NCI-H1436 (cell line): ENCODE measurements around the gene ENTPD6.
"Not testable (repeated sequence)": the region's sequence is repeated elsewhere in the genome, so short reads cannot be mapped to it uniquely, and the experiment has no call there.

Experiments used
- DNase-seq: peaks from one replicate; lab custom pipeline; 2025; lab: John Stamatoyannopoulos, UW

ENTPD6 gene

DNA sequence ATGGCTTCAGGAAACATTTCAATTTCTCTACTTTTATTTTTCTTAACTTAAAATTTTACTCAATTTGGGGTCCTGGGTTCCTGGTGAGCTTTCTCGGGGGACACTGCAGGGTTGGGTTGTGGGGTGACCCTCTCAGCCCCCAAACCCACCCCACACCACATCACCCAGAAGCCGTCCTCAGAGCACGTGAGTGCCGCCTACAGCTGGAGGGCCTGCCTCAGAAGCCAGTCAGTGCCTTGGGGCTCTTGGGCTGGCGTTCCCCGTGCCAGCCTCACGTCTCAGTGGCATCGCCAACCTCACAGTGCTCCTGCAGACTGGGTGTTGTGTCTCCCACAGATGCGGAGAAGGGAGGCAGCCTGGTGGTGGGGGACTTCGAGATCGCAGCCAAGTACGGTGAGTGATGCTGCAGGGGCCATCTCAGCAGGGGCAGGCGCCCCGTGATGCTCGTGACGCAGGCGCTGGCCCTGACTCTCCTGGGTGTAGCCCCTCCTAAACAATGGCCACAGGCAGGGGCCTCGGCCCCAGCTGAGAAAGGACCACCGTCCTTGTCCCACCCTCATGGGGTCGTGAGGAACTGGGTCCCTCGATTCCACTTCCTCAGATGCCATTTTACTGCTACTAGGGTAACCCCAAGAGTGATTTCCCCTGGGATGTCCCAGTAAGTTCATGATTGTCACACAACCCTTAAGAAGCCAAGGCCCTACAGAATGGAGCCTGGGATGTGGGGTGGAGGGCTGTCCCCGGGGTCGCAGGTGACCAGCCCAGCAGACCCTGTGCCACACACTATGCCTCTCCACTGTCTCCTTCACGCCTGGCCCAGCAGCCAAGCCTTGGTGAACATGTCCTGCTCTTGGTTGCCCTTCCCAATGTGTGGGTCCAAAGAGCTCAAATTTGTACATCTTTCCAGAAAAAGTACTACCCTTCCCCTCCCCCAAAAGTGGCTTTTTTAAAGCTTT, 28.5 kb downstream of the ENTPD6 start:
- DNase-seq = no peak

DNA sequence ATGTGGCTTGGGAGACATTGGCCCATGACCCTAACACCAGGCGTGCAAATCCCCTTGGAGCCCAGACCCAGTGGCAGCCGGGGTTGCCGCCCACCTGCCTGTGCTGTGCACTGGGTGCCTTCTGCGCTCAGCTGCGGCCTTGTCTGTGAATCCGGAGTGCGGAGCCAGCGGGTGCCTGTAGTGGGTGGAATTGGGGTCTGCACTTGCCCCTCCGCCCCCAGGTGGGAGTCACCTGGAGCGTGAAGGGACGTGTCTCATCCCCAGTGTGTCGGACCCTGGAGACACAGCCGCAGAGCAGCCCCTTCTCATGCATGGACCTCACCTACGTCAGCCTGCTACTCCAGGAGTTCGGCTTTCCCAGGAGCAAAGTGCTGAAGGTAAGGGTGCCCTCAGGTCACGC, 29.4 kb downstream of the ENTPD6 start:
- no peak for DNase-seq

DNA sequence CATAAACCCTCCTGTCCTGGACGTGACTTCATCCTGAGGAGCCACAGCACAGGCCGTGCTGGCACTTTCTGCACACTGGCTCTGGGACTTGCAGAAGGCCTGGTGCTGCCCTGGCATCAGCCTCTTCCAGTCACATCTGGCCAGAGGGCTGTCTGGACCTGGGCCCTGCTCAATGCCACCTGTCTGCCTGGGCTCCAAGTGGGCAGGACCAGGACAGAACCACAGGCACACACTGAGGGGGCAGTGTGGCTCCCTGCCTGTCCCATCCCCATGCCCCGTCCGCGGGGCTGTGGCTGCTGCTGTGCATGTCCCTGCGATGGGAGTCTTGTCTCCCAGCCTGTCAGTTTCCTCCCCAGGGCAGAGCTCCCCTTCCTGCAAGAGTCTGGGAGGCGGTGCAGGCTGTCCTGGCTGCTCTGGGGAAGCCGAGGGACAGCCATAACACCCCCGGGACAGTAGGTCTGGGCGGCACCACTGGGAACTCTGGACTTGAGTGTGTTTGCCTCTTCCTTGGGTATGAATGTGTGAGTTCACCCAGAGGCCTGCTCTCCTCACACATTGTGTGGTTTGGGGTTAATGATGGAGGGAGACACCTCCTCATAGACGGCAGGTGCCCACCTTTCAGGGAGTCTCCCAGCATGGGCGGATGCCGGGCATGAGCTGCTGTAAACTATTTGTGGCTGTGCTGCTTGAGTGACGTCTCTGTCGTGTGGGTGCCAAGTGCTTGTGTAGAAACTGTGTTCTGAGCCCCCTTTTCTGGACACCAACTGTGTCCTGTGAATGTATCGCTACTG, 30.3 kb downstream of the ENTPD6 start:
- DNase-seq = no peak

GRCh38 chr20:25226433-25227316, 31.2 kb downstream of the ENTPD6 start:
- DNase-seq = no peak

DNA sequence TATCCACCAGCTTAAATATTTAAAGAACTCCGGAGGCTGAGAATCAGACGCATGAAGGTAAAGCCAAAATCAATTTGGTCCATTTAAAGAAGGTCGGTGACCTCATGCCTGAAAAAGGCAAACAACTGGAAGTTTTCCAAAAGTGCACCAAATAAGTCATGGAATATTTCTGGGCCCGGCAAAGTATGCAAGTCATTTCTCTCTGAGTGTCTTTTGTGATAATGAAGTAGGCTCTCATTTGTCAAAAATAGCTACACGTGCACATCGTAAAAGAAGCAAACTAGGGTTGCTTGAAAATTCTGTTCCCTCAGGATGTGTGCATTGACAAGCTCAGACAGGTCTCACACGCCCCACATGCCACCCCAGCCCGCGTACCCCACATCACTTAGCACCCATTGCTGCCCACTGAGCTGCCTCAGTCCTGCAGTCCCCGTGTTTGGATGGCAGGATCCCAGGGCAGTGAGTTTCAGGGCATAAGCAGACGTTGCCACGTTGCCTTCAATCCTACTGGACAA, 31.9 kb downstream of the ENTPD6 start:
- no peak for DNase-seq

DNA sequence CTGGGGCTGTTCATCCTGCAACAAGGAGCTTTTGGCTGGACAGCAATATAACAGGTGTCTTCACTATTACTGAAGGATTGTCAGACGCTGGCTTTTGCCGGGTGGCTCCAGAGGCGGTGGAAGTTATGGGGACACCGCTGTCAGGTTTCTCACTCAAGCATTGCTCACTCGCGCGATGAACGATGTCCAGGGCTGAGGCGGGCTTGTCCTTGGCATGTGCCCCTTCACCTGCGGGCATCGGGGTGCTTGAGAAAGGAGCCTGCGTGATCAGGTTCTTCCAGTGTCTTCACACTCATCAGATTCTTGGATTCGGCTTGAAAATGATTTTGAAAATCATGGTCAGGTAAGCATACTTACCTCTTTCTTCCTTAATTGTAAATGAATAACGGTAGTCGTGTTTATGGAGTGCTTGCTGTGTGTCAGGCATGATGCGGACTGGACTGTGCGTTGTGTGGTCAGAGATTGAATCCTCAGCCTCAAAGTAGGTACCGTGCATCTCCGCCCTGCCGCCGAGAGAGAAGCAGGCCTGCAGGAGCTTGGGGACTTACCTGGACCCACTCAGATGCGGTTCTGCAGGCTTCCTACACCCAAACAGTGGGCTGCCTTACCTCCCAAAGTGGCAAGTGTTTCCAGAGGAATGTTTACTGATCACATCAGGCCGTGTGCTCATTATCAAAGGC, 34.1 kb downstream of the ENTPD6 start:
- no peak for DNase-seq

DNA sequence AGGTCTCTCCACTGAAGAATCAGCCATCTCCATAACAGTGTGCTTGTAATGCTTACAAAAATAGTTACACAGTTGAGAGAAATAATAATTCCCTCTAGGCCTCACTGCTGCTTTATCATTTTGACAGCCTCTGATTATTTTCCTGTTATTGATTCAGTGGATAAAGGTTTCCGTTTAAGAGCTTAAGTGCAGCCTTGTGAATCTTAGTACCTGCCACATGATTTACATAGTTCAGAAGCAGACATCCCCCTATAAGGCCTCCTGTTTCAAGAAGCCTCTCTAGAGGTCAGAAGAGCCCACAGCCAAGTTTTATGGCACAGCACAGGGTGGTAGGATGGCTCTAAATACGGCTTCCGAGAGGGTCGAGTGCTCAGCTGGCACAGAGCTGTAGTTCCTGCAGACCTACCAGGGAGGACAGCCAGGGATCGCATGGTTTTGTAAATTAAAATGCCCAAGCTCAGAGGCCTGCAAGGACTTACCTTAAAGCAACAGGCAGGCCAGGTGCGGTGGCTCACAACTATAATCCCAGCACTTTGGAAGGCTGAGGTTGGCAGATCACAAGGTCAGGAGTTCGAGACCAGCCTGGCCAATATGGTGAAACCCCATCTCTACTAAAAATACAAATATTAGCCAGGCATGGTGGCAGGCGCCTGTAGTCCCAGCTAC, 34.8 kb downstream of the ENTPD6 start:
- DNase-seq = no peak

GRCh38 chr20:25233016-25233772, 37.7 kb downstream of the ENTPD6 start:
- no peak for DNase-seq

DNA sequence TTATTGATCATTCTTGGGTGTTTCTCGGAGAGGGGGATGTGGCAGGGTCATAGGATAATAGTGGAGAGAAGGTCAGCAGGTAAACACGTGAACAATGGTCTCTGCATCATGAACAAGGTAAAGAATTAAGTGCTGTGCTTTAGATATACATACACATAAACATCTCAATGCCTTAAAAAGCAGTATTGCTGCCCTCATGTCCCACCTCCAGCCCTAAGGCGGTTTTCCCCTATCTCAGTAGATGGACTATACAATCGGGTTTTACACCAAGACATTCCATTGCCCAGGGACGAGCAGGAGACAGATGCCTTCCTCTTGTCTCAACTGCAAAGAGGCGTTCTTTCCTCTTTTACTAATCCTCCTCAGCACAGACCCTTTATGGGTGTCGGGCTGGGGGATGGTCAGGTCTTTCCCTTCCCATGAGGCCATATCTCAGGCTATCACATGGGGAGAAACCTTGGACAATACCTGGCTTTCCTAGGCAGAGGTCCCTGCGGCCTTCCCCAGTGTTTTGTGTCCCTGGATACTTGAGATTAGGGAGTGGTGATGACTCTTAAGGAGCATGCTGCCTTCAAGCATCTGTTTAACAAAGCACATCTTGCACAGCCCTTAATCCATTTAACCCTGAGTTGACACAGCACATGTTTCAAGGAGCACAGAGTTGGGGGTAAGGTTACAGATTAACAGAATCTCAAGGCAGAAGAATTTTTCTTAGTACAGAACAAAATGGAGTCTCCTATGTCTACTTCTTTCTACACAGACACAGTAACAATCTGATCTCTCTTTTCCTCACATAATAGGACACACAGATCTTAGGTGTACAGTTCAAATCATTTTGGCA, 38.7 kb downstream of the ENTPD6 start:
- DNase-seq = not testable (repeated sequence)

- DNase-seq = no peak
Observed at GRCh38 chr20:25236450-25237304, 41.2 kb downstream of the ENTPD6 start.

GRCh38 chr20:25237610-25238318, 42.3 kb downstream of the ENTPD6 start:
- no peak for DNase-seq

DNA sequence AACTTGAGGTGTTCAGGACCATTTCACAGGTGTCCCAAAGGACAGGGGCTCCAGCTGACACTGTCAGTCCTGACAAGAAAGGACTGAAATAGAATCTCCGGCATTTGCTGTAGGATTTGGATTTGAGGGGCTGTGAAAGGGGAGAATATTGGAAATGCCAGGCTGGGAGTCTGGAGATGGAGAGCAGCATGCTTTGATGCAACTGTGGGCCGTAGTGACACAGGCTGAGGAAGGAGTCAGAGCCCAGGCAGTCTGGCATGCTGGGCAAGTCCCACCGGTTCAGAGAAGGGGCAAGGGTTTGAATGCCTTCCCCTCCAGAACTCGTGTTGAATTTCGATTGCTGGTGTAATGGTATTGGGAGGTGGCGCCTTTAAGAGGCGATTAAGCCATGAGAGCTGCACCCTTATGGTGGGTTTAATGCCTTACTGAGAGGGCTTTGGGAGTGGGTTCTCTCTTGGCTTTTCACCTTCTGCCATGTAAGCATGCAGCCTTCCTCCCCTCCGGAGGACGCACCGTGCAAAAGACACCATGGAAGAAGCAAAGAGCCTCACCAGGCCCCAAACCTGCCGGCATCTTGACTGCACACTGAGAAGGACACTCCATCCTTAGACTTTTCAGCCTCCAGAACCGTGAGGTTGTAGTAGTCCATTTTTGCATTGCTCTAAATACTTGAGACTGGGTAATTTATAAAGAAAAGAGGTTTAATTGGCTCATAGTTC, 43.0 kb downstream of the ENTPD6 start:
- DNase-seq = no peak

DNA sequence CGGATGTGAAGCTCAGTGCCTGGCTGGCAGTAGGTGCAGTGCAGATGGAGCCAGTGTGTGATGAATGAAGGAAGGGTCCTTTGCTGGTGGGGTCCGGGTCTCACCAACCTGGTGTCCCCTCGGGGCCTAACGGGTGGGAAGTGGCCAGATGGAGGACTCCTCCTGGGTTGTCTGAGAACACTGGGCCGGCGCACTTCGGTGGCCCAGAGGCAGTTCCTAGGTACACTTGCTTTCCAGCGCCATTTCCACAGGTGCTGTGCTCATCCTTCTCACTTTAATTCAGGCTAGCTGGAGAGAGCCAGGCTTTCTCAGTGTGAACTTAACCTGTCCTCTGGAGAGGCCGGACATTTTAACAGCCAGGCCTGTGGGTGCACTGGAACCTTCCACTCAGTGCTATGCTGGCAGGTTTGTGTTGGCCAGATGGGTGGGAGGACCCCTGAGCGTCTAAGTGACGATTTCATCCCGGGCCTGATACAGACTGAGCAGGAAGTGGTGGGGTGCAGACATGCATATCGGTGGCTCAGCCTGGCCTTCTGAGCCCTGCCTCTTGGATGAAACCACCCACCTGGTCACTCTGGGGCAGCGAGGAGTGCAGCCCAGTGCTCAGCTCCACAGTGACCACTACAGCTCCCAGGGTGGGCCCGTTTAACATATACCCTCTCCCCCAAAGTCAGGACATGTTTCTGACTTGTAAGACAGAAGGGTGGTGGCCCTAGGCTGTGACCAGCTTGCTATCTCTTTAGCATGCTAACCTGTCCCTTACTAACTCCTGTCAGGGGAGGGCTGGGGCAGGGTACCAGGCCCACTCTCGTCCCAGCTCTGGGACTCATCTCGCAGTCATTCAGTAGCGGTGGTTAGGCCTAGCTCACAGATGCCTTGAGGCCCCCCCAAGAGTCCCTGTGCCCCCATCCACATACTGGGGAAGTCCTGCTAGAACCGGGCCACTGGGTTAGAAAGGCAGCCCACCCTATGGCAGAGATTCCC, 44.2 kb downstream of the ENTPD6 start:
- no peak for DNase-seq

DNA sequence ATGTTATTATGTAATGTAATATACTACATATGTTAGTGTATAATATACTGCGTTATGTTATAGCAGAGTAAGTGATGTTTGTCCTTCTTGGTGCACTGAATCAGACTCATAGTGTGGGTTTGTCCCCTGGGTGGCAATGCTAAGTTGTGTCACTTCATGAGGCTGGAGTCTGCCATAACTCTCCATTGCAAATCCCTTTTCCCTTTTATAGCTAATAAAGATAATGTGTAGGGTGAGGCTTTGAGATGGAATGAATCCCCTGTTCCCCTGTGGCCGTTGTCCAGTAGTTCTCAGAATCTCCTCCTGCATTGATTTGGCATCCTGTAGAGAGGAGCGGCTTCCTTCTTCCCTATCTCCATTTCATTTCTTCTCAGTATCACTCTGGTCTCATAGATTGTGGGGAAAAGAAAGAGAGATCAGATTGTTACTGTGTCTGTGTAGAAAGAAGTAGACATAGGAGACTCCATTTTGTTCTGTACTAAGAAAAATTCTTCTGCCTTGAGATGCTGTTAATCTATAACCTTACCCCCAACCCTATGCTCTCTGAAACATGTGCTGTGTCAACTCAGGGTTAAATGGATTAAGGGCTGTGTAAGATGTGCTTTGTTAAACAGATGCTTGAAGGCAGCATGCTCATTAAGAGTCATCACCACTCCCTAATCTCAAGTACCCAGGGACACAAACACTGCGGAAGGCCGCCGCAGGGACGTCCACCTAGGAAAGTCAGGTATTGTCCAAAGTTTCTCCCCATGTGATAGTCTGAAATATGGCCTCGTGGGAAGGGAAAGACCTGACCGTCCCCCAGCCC, 45.5 kb downstream of the ENTPD6 start:
- not testable (repeated sequence) for DNase-seq

GRCh38 chr20:25241659-25241955, 46.1 kb downstream of the ENTPD6 start:
- not testable (repeated sequence) for DNase-seq
